NOMO-1 treated with DMSO at 0.1 percent for 48 hours (cell line): ENCODE results near the gene RNF133.

Experiments used
- DNase-seq: peaks from one replicate; lab custom pipeline; 2025; ENCODE audit not compliant: unreplicated experiment; lab: John Stamatoyannopoulos, UW

The RNF133 gene, protein sequence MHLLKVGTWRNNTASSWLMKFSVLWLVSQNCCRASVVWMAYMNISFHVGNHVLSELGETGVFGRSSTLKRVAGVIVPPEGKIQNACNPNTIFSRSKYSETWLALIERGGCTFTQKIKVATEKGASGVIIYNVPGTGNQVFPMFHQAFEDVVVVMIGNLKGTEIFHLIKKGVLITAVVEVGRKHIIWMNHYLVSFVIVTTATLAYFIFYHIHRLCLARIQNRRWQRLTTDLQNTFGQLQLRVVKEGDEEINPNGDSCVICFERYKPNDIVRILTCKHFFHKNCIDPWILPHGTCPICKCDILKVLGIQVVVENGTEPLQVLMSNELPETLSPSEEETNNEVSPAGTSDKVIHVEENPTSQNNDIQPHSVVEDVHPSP

DNA sequence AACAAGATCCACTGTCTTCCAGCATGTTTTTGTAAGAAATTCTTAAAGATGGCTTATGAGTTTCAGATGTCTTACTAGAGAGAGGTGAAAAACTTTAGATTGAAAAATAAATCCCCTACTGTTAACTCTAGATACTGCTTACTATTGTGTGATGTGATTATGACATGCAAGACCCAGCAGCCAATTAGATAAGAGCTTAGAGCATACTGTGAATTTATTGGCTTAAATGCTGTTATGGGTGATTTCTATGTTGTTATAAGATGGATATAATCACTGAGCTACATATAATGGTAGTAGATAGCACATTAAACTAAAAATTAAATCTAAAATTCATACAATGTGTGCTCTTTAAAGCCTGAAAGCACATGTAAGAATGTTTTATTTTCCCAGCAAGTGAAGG, at the start of gene RNF133:
TSS of gene RNF133 (minus strand) at position 101 of the 400 bp plus-strand sequence. CDS start 199 bp downstream, outside the sequence.
- DNase-seq = no peak

DNA sequence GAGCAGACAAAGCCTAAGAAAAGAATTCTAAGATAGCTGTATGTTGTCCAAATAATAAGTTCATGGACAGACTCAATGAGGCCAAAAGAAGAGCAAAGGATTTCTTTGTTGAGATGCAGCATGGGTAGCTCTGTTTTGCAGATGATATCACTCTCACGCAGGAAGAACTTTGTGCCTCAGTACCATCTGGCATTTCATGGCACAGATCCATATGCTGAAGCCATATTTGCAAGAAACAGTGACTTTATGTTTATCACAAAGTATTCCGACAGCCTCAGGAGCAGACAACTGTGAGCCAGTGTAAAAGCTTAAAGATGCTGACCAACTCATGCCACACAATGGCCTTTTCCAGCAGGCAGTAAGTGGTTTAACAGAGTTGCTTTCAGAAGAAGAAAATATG, 49.3 kb upstream of the RNF133 start:
- no peak for DNase-seq

DNA sequence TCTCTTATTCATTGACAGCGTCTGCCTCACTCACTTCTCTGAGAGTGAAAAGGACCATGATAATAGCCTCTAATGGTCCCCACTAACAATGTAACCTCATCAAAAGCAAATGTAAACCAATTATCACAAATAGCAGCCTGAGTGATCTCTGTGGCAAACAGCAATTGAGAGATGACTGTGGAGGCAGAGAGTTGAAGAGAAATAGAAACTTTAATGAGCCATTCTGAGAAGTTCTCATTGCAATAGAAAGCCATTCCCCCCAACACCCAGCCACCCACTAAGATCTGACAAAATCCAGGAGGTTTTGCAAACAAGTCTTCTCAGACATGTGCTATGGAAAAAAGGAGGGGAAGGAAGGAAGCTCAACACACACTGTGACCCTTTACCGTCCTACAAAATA, 48.0 kb upstream of the RNF133 start:
- DNase-seq = no peak

DNA sequence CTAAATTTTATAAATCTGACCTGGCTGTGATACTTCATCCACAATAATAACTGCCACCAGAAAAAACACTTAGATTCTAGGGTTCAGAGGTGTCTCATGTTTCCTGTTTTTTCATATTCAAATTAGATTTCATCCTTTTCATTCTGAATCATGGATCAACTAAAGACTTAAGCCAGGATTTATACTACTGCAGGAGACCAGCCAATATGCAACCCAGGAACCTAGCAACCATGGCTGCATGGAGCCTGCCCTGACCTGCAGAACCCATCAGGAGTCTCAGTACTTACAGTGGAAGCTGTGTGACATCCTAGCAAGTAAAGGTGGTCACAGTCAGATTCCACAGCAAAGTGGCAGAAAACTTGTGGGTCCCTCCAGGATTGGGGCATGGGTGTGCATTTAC, 44.3 kb upstream of the RNF133 start:
- no peak for DNase-seq

DNA sequence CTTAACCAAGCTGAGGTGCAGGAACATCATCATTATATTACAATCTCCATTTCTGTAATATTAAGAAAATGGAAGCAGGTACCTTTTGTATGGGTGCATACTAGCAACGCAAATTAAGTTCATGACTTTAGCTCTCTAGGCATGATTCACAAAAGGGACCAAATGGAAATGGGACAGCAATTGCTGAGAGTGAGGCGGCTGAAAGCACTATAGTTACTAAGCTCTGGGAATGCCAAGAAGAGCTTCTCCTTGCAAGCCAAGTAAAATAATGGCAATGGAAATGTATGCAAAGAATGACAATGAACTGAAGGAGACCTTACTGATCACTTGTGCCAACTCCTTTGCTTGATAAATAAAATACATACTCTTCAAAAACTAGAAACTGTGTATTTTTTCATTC, 40.0 kb upstream of the RNF133 start:
- DNase-seq = no peak

DNA sequence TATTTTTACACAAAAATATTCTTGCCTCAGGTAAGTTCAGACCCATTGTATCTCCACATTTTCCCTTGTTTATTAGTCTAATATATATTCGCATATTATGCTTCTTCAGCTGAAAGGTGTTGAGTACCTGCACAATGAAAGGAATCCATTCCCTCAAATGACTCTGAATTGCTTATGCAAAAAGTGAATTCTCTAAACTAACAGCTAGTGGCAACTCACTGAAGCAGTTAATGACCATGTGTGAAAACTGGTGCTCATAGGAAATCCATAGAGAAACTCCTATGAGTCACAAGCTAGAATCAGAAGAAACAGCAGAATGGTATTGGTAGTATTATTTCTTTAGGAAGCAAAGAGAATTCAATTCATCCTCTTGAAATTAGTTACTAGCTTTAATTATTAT, 37.3 kb upstream of the RNF133 start:
- DNase-seq = no peak

DNA sequence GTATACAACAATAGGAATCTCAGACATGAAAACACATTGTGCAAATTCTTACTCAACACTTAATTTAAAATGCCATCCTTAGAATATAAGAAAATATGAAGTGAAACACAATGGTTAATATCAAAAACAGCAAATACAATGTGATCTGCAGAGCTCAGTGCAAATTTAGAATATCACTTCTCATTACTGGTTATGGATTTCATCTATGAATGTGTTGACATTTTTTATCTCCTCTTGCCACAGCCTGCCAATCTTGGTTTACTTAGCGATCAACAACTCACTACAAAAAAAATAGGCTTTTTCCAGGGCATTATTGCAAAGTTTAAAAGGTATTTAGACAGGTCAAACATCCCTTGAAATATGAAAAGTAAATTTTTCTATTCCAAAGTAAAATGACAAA, 28.8 kb upstream of the RNF133 start:
- DNase-seq = no peak

DNA sequence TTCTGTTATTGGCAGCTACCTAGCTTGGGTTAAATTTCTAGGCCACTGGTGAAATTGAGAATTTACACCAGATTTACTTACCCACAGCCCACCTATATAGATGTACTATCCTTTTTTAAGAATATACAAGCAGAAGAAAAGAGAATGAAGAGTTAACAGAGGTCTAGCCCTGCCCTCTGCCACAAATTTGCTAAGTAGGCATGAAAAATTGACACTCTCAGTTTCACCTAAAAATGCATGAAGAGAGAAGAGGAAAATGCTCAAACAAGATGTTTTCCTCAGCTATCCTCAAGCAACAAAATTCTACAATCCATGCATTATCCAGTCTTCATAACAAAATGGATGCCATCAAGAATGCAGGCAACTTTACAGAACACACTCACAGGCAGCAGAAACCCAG, 28.4 kb upstream of the RNF133 start:
- no peak for DNase-seq

DNA sequence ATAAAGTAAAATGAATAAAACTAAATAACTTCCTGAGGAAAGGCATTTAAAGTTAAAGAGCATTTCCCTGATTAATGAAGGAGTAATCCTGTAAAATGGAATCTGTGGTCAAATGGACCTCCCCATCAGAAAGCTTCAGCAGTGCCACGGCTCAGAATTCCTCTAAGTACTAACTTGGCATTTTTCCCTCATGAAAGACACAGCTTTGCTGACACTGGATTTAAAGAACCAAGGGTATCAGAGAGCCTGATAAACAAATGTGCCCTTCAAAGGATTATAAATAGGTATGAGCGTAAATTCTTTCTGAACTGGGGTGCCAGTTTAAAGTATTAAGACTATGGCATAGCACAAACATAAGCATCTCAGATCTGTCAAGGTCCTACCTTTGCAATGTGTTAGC, 28.0 kb upstream of the RNF133 start:
- no peak for DNase-seq

DNA sequence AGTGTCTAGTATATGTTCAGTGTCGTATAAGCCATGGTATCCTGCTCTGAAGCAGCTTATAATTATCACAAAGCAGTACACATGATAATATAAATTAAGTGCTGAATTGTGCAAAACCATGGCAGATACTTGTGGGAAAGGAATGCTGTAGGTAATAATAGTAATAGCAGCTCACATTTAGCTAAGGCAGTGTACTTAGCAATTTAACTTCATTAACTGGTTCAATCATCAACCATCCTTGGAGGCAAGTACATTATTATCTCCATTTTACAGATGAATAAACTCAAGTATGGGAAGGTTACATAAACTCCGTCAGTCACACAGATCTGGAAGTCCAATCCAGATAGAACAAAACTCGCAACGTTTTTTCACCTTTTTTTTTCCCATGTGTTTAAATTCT, 25.4 kb upstream of the RNF133 start:
- no peak for DNase-seq

DNA sequence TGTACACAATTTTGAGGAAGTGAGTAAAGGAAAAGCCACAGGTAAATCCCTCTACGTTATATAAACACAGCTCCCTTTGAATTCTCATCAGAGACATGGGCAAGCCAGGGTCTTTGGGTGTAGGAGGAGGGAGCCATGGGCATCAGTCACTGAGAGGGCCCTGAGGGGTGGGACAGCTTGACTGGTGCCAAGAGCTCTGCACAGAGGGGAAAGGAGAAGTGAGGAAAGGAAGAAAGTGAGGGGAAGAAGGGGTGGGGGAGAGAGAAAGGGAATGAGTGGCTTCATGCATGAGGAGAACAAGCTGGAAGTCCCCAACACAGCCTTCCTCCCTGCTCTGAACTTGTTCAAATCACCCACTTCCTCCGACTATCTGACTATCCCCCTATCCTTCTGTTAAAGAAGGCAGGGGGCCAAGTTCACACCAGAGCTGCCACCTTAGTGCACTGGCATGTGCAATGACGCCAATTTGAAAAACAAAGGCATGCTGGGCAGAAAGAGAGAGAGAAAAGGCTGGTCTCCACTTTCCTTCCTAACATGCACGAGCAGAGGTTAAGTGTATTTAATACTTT, 20.2 kb upstream of the RNF133 start:
- no peak for DNase-seq

DNA sequence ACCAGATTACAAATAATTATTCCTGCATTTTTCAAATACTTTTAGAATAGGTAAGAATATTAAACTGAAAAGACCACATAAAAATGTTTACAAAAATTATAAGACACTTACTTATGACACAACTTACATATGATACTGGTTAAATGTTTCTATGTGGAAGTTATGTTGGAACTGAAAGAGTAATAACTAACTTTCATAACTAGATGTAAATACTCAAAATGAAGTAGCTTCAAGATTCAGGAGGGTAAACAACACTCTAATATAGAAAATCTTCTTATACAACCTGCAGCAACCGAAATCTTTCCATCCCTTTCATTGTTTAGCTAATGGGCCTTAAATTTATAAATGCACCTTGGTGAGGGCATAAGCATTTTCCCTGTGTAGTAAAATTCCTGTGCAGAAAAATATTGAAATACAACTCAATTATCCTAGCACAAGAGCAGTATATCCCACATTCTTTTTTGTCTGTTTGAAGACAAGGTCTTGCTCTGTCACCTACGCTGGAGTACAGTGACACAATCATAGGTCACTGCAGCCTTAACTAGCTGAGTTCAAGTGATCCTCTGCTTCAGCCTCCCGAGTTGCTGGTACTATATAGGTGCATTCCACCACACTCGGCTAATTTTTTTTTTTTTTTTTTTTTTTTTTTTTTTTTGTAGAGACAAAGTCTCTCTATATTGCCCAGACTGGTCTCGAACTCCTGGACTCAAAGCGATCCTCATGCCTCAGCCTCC, 18.6 kb upstream of the RNF133 start:
- no peak for DNase-seq

DNA sequence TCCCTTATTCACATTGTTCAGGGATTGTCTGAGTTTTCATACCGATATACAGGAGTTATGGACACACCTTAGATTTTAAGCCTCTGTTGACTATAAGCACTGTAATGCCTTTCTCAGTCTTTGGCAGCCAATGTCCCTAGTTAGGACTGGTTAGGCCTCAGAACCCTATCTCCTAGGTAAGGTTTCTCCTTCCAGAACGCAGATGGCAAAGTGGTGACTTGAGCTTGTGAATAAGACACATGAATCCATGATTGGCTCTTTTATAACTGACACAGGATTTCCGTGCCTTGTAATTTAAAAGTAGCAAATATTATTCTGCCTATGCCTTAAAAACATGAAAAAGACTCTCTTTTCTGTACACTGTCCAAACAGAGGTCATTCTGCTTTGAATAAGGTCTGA, 16.3 kb upstream of the RNF133 start:
- no peak for DNase-seq

DNA sequence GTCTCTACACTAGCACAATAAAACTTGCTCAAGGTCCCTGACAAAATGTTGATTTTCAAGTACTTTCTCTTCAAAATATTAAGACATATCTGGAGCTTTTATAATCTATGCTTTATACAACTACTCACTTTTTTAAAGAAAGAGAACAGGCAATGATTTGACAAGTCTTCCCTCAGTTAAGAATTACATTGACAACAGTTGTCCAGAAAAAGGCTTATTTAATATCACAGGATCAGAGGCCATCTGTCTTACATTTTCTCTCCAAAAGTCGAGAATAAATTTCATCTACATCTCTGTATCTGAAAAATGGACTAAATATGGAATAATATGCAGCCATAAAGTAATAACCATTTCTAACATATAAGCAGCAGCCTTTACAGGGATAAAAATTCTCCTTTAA, 12.0 kb upstream of the RNF133 start:
- no peak for DNase-seq

DNA sequence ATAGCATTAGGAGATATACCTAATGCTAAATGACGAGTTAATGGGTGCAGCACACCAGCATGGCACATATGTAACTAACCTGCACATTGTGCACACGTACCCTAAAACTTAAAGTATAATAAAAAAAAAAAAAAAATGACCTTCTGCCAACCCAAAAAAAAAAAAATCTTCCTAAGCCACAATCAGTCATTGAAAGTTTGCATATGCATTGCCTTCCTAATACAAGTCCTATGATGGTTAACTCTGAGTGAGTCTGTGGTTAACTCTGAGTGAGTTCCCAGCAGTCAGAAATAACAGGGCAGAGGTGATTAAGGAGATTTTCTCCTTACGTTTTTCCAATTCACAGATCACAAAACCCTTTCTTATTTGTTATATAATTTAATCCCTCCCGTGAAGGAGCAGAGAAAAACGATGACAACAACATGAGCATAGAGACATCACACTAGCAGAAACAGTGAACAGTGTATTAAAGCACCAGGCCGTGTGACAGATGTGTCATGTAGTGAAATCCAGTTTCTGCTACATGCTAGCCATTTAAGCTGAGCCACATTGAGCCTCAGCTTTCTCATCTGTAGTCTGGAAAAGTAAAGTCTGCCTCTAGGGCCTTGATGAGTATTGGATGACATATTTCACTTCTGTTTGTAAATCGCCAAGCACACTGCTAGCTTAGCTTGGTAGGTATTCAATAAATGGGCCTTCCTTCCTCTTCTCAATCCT, 11.2 kb upstream of the RNF133 start:
- DNase-seq = no peak

DNA sequence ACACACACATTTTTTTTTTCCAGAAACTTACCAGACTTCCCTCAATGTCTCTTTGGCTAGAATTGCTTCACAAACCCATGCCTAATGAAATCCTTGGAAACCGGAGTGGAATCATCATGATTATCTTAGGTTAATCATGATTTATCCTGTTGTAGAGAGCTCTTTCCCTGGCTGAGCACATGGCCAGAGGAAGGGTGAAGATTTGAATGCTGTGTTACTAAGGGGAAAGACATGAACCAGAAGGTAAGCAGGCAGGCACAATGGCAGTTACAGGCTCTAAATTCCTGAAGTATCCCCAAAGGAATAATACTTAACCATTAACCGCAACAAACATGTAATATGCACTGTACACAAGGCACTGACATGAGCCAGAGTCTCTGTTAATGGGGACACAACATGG, 7.9 kb upstream of the RNF133 start:
- no peak for DNase-seq

DNA sequence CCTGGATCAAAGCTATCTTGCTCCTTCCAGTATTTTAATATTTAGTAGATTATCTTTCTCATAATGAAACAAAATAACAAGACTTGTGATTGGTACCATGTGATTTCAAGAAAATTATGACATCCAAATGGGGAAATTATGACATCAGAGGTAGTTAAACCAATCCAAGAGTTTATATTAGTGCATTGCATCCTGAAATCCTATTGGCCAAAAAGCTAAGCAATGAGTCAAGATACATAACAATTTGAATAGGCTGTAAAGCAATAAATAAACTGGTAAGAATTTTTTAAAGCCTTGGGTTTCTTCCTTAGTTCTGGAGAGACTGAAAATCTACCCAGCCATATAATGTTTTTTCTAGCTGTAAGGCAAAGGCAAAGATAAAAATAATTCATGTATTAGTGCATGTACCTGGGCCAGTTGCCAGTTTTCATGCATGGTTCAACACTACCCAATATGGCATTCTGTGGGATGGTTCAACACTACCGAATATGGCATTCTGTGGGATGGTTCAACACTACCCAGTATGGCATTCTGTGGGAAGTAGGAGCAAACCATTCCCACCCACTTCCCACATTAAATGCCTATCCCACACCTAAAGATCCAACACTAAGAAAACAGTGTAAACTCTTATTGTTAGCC, 4.1 kb upstream of the RNF133 start, which contains the start of gene RNF148:
TSS of gene RNF148 (minus strand) at position 51 of the 639 bp plus-strand sequence. CDS start 172 bp downstream, outside the sequence.
- DNase-seq = no peak

DNA sequence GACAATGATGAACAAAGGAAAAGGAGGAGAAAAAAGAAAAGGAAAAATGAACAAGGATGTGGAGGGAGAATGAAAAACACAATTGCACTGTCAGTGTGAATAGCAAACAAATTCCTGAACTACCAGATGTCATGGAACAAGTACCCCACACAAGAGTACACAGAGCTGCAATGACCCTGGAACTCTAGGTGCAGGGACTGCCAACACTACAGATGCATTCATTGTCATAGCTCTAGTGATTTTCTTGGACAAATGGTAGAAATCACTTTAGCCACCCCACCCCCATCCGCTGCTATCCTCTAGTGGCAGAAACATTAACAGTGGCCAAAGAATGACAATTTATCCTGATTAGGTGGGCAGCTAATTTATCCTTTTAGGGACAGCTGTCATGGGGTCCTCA, 3.1 kb downstream of the RNF133 start:
- no peak for DNase-seq

DNA sequence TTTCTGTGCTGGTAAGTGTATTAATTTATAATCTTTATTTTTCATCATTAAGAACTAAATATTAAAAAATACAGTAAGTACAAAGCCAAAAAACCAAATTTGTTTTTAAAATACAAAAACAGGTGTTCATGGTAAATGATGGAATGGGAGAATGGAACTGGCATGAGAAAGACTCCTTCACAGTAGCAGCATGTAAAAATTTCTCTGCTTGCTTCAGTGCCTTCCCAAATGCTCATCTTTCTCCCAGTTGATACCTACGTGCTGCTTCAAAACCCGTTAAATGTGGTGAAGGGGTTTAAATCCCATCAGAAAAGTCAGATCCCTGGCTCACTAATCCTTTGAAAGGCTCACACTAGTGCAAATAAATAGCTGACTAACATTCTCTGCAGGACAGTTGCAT, 4.2 kb downstream of the RNF133 start:
- no peak for DNase-seq

DNA sequence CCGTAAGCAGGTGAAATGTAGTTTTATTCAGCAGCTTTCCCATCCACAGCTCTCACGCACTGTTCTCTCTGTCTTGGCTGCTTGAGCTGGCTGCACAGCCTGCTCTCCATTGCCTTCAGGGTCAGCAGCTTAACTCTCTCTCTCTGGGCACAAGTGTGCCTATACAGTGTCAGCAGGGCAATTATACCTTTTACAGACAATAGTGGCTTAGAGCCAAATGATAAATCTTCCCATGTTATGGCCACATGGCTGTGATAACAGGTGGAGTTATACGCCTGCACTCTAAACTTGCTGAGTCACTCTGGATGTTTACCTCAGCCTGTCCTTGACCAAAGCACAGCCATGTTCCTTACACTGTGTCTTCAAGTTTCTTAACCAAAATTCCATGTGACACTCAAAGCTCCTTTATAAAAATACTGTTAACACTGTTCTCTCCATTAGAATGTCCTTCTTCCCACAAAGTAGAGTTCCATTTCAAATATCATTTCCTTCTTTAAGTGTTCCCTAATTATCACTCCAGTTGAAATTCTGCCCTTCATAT, 6.1 kb downstream of the RNF133 start:
- DNase-seq = no peak
